ENCODE data around the gene PVALB. TPM values are rescaled to one million over a fixed set of nuclear protein-coding genes. Genes with fewer than 3 reads are reported as not detected.

Gene PVALB
- total and polyA plus RNA-seq, 10 of the 15 experiments (the other 5 are each of a cell fraction or from before 2014, with no cell fraction given): not detected

GRCh38 chr22:36781656-36782627 lies 34.9 kb downstream of the PVALB start:
- Histone ChIP-seq H3K4me3 (no peak overlapping the region), H3K9ac (ENCODE audit: control insufficient read depth, insufficient read depth, low read length) (no peak overlapping the region), H3K9me3 (replicated peaks; ENCODE audit: control insufficient read depth, insufficient read depth, low read length) (no peaks in the 10 kb centered on the region), H3K36me3 (ENCODE audit: control insufficient read depth in 2 of 2, insufficient read depth in 2 of 2, low read length in 1 of 2) (no peaks in the 10 kb centered on the region), H3K4me1 (ENCODE audit: control insufficient read depth, insufficient read depth, low read length) (peaks cover under 1% of the 10 kb centered on the region; the same call in 1 of the 2 replicates), H4K20me1 (ENCODE audit: control insufficient read depth, insufficient read depth) (no peaks in the 10 kb centered on the region), H3K4me2 (ENCODE audit: control insufficient read depth, insufficient read depth) (peak overlapping the region; percentile 21; the same call in 1 of the 2 replicates), H3K79me2 (ENCODE audit: control insufficient read depth, insufficient read depth, low read length) (no peaks in the 10 kb centered on the region), H3K27ac (ENCODE audit: control insufficient read depth, insufficient read depth) (no peak overlapping the region), H2AFZ (ENCODE audit: control insufficient read depth, low read depth, low read length) (peak overlapping the region; percentile 66), H3K27me3 (replicated peaks in 1 of 2; ENCODE audit: control insufficient read depth in 2 of 2, insufficient read depth in 2 of 2, low read length in 1 of 2) (peaks cover 0 to 5% of the 10 kb centered on the region in 2 experiments; a peak in 1 of 4 replicates)
- peak; percentile 79 for FAIRE-seq
- peak; percentile 98 for ATAC-seq
- ChIA-PET POLR2A (interaction anchor here (1.1 kb wide), 1 partner anchor 196 kb away, joined by 5 read pairs; no protein-coding TSS in a partner anchor), CTCF (interaction anchor here (0.6 to 9.9 kb wide), 15 partner anchors 8 to 704 kb away, joined by 3 to 115 read pairs (median 4); no protein-coding TSS in a partner anchor), RAD21 (ENCODE audit: unreplicated experiment) (interaction anchor here (1.1 to 4.1 kb wide), 7 partner anchors 21 to 323 kb away, joined by 3 to 34 read pairs (median 13); no protein-coding TSS in a partner anchor), SMC1A (ENCODE audit: uncharacterized antibody, unreplicated experiment) (interaction anchor here (1.0 to 4.3 kb wide), 6 partner anchors 71 to 262 kb away, joined by 3 to 29 read pairs (median 9); no protein-coding TSS in a partner anchor)
- no TSS peak for BruUV-seq (replicated peaks)
- 24% methylated on average over 33 of the region's 33 CpGs for WGBS (ENCODE audit: insufficient coverage, insufficient replicate concordance, low lambda C conversion rate, missing lambda C conversion rate)
- intact Hi-C loops (cut with micrococcal nuclease; ENCODE audit: unreplicated experiment) (loop anchor here (1.0 to 10.0 kb wide), 4 partner anchors 74 to 413 kb away; no protein-coding TSS in a partner anchor), in situ Hi-C loops (cut with MboI) (no loop called here)
- DNase-seq (ENCODE audit: low read depth, low spot score): peak; percentile 33
- TF ChIP-seq TCF12 (IDR thresholded peaks at IDR 0.05; ENCODE audit: low read depth, low read length): 0 out of 2 replicates have a peak, but pooled peaks have one; percentile 31
- TF ChIP-seq LARP7 (IDR thresholded peaks at IDR 0.05): no peak
- peak; percentile 18 to 27; a peak in 1 of 4 replicates for TF ChIP-seq BHLHE40 (IDR thresholded peaks at IDR 0.05; ENCODE audit: borderline replicate concordance in 1 of 2, low read depth in 2 of 2, low read length in 1 of 2)
- peak; percentile 73; the same call in 1 of the 2 replicates for TF ChIP-seq RCOR1 (conservative IDR thresholded peaks at IDR 0.05; ENCODE audit: low read depth, low read length)
- TF ChIP-seq NR2C1 (IDR thresholded peaks at IDR 0.05): no peak
- peak; percentile 84 for TF ChIP-seq YY1 (IDR thresholded peaks at IDR 0.05; ENCODE audit: low read depth, low read length)
- 0 out of 2 replicates have a peak, but pooled peaks have one; percentile 53 for TF ChIP-seq E2F4 (IDR thresholded peaks at IDR 0.05; ENCODE audit: low read depth, low read length)
- TF ChIP-seq HDGF (IDR thresholded peaks at IDR 0.05): 0 out of 2 replicates have a peak, but pooled peaks have one; percentile 28
- 0 out of 2 replicates have a peak, but pooled peaks have one; percentile 48 for TF ChIP-seq ESRRA (IDR thresholded peaks at IDR 0.05; ENCODE audit: low read length)
- TF ChIP-seq RAD21 (IDR thresholded peaks at IDR 0.05; ENCODE audit: insufficient read depth, low read depth, low read length): peak; percentile 84
- peak; percentile 32; the same call in 1 of the 2 replicates for TF ChIP-seq RAD51 (IDR thresholded peaks at IDR 0.05)
- TF ChIP-seq HCFC1 (IDR thresholded peaks at IDR 0.05; ENCODE audit: low read length): 0 out of 2 replicates have a peak, but pooled peaks have one; percentile 8
- no peak for TF ChIP-seq EZH2 (IDR thresholded peaks at IDR 0.05; ENCODE audit: borderline replicate concordance, control insufficient read depth, low read depth, low read length)
- 0 out of 2 replicates have a peak, but pooled peaks have one; percentile 32 for TF ChIP-seq MXI1 (IDR thresholded peaks at IDR 0.05; ENCODE audit: low read depth, low read length)
- TF ChIP-seq FOXK2 (IDR thresholded peaks at IDR 0.05): peak; percentile 60
- TF ChIP-seq SMC3 (IDR thresholded peaks at IDR 0.05; ENCODE audit: borderline replicate concordance, low read length): peak; percentile 94
- TF ChIP-seq RB1 (IDR thresholded peaks at IDR 0.05; ENCODE audit: borderline replicate concordance): peak; percentile 52; the same call in 1 of the 2 replicates
- peak; percentile 33 for TF ChIP-seq NR2F1 (conservative IDR thresholded peaks at IDR 0.05)
- peak; percentile 90 to 97 (median 95) for TF ChIP-seq CTCF (IDR thresholded peaks at IDR 0.05 in 2 of 3, conservative IDR thresholded peaks at IDR 0.05 in 1 of 3; ENCODE audit: control insufficient read depth in 2 of 3, extremely low read depth in 1 of 3, insufficient read depth in 1 of 3, low read depth in 3 of 3, low read length in 3 of 3)

Measured in GM12878 (cell line).